Vagina (tissue), 2 donors: Measurements from ENCODE around the gene TRIM3.

ENCODE experiments used
- CTCF ChIP-seq, 3 experiments: fragments of 450-650 bp in 2 of 3; fragments of 200-600 bp in 1 of 3; sonication (generic) in 1 of 3; IDR thresholded peaks; one replicate each; pipeline ENCODE4 v1.5.1; 2017 to 2019; ENCODE audit warnings: antibody characterized with exemption in 3 of 3, mild to moderate bottlenecking in 2 of 3, moderate library complexity in 2 of 3
- POLR2A ChIP-seq, 2 donors: fragments of 450-650 bp; IDR thresholded peaks; one replicate each; pipeline ENCODE4 v1.6.1; 2017; ENCODE audit warnings: antibody characterized with exemption in 2 of 2, mild to moderate bottlenecking in 2 of 2, moderate library complexity in 2 of 2

GRCh38 chr11:6455070-6455469 is 18.7 kb downstream of the TRIM3 start:
- TF ChIP-seq CTCF (IDR thresholded peaks at IDR 0.05) (no peak), POLR2A (IDR thresholded peaks at IDR 0.05) (no peak)
